Activated CD8-positive, alpha-beta memory T cell treated with anti-CD3 and anti-CD28 coated beads, Interleukin-2, amount 50 U/mL, for 1 hour (primary cell): Measurements from ENCODE around the gene ANKFY1.

ENCODE experiments used
- DNase-seq: peaks from one replicate; pipeline ENCODE4 v3.0.0-alpha.2; 2020; ENCODE audit errors: extremely low read depth

The ANKFY1 gene

DNA sequence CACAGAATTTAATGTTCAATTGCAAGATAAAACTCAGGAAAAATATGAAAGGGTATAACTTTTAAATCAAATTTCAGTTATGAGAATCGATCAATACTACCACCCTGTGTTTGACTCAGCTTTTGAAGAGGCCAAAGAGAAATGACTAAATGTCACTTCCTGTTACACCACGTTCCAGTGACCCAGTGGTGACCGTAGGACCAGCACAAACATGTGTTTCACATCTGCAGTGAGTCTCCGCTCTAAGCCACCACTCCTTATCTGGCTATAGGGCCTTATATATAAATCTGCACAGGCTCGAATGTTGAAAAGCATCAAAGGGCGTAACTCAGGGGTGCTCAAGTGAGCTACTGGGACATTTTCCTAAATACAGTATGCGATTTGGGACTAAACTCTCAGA lies 84.7 kb downstream of the ANKFY1 start:
- no peak for DNase-seq

GRCh38 chr17:4178651-4179050 lies 85.1 kb downstream of the ANKFY1 start:
- no peak for DNase-seq

DNA sequence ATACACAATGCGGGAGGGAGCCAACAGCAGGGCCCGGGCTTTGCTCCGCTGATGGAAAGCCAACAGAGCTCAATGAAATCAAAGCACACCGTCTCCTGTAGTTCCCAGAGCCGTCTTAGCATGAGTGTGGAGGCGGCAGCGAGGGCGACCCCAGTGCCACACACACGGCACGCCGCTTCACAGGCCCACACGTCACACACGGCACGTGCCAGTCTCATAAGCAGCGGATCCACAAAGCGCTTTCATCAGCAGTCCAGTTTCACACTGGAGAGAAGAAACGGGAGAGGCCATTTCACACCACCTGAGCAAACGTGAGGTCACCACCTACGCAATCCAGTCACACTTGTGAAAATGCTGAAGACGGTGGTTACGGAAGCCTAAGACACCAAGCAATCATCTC lies 86.0 kb downstream of the ANKFY1 start:
- DNase-seq: no peak

GRCh38 chr17:4176808-4177472 lies 86.8 kb downstream of the ANKFY1 start:
- no peak for DNase-seq

DNA sequence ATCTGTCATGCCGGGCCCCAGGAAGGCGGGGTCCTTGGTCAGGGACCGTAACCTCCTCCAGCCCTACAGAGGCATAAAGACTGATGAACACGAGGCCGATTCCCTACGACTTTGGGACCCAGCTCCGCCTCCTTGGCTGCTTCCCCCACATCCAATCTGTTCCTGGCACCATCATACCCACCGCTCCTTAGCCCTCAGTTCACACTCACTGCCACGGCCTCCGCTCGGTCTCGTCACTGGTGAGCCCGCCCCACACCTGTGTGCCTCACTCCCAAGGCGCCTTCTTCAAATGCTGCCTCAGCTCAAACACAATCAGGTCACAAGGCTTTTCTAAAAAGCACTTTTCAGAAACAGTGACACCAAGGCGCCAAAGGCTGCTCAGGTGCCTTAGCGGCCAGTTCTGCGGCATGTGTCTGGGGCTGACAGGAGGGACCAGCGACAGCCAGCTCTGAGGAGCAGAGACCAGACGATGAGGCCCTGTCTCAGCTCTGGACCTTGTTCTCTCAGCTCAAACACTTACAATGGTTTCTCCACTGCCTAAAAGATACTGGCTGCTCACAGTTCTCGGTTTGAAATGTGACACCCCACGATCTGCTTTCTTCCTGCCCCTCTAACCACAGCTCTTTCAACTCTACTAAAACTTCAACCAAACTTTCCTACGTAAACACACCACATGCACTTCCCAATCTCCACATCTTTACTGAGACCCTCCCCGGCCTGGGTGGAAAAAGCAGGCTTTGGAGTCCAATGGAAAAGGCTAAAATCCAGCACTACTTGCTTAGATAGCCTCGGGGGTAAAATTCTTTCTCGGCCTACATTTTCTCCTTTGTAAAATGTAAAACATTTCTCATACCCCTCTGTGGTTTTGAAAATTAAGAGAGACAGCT lies 87.6 kb downstream of the ANKFY1 start:
- no peak for DNase-seq

GRCh38 chr17:4174556-4174955 lies 89.2 kb downstream of the ANKFY1 start:
- DNase-seq: no peak

DNA sequence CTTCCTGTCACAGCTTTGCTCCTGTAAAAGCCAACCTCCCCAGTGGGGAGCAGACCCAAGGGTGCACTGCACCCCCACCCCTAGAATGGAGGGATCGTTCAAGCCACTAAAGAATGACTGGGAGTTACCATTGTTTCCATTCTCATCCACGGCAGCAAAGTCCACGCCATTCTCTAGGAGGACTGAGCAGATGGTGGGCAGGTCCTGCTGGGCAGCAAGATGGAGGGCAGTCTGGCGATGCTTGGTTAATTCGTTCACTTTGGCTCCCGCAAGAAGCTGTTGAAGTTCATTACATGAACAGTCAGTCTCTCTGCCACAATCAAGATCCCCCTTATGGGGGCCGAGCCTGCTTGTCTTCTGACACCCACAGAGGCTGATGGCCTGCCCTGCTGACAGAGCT lies 90.0 kb downstream of the ANKFY1 start:
- no peak for DNase-seq

GRCh38 chr17:4172356-4172755 lies 91.4 kb downstream of the ANKFY1 start:
- no peak for DNase-seq

DNA sequence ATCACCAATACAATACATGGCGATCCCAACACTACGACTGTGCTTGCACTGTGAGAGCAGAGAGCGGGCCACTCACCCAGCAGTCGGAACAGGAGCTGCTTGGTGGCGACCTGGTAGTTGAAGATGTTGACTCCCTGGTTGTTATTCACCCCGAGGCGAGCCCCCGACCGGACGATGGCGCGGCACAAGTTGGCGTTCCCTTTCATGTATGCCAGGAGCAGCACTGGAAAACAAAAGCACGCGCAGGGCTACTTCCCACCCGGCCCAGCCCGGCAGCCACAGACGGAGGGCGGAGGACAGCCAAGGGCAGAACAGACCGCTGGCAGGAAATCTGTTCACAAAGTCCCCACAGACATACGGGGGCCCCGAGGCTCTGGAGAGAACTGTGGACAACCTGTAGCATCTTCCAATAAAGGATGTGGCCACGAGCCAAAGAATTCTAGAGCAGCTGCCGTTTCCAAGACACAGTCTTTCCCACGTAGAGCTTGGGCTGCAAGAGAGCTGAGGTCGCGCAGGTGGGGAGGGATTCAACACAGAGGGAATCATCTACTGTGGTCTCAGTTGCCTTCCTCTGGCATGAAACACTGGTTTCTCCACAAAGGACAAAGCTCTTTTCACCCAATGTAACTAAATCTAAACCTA lies 93.0 kb downstream of the ANKFY1 start:
- DNase-seq: no peak

- peak; percentile 12 for DNase-seq
Measured at GRCh38 chr17:4167786-4168185, 96.0 kb downstream of the ANKFY1 start.

GRCh38 chr17:4166419-4166818 lies 97.4 kb downstream of the ANKFY1 start:
- no peak for DNase-seq

GRCh38 chr17:4165301-4166010 lies 98.3 kb downstream of the ANKFY1 start:
- no peak for DNase-seq

- DNase-seq: no peak
Measured at GRCh38 chr17:4163951-4164350, 99.8 kb downstream of the ANKFY1 start.

GRCh38 chr17:4162775-4163466 lies 100.9 kb downstream of the ANKFY1 start:
- DNase-seq: no peak

GRCh38 chr17:4162321-4162720 lies 101.5 kb downstream of the ANKFY1 start:
- no peak for DNase-seq

- DNase-seq: no peak
Measured at GRCh38 chr17:4161967-4162305, 101.8 kb downstream of the ANKFY1 start.

DNA sequence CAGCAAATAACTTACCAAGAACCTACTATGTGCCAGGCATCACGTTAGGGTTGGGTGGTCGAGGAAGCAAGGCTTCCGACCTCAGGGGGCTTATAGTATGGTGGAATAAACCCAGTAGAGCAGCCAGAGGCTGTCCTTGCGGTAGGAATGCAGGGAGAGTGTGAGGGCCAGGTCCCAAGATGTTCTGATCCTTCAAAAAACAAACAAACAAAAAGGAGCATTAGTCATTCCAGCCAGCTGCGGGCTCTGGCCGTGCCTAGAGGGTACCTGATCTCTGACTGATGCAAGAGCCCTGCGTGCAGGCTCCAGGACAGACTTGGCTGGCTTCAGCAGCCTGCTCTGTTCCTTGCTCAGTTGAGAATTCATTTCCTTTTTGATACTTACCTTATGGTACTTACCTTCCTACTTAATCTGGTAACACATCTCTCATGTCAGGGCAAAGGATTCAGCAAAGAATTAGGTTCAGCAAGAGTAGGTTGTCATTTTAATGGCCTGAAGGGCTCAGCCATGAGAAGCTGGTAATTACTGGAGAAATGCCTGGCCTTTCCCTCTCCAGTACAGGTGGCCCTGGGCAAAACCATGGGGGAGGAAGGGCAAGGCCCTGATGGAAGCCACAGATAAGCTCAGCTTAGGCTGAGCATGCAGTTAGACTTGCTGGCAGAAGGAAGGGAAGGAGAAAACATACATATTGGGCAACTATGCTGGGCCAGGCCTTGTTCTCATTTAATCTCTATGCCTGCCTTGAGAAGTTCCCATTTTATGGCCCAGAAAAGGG lies 102.4 kb downstream of the ANKFY1 start:
- no peak for DNase-seq

DNA sequence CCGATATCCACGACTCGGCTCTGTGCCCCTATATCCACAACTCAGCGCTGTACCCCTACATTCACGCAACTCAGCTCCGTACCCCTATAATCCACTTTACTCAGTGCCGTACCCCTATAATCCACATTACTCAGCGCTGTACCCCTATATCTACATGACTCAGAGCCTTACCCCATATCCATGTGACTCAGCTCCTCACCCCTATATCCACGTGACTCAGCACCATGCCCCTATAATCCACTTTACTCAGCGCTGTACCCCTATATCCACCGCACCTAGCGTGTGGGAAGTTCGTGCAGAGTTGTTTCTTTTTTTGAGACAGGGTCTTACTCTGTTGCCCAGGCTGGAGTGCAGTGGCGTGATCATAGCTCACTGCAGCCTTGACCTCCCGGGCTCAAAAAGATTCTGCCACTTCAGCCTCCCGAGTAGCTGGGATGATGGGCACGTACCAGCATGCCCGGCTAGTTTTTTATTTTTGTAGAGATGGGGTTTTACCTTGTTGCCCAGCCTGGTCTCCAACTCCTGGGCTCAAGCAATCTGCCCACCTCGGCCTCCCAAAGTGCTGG lies 103.4 kb downstream of the ANKFY1 start:
- DNase-seq: no peak

DNA sequence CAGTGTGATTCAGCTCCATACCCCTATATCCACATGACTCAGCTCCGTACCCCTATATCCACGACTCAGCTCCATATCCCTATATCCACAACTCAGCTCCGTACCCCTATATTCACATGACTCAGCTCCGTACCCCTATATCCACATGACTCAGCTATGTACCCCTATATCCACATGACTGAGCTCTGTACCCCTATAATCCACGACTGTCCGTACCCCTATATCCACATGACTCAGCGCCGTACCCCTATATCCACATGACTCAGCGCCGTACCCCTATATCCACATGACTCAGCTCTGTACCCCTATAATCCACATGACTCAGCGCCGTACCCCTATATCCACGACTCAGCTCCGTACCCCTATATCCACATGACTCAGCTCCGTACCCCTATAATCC lies 104.0 kb downstream of the ANKFY1 start:
- no peak for DNase-seq

- no peak for DNase-seq
Measured at GRCh38 chr17:4157618-4158333, 106.0 kb downstream of the ANKFY1 start.
